Measurements from ENCODE around the gene VGLL4.
"Not testable (repeated sequence)": the region's sequence is repeated elsewhere in the genome, so short reads cannot be mapped to it uniquely, and the experiment has no call there.

VGLL4 gene

GRCh38 chr3:11522398-11522715 is 121.4 kb downstream of the VGLL4 start:
- no peak for DNase-seq (ENCODE audit: extremely low read depth, low read depth)
- TF ChIP-seq CTCF (IDR thresholded peaks at IDR 0.05; ENCODE audit: low read depth, low read length), result no peak

GRCh38 chr3:11521167-11521566 is 122.5 kb downstream of the VGLL4 start:
- no peak for DNase-seq (ENCODE audit: extremely low read depth, low read depth)
- no peak for TF ChIP-seq CTCF (IDR thresholded peaks at IDR 0.05; ENCODE audit: low read depth, low read length)

GRCh38 chr3:11517601-11518000 is 126.1 kb downstream of the VGLL4 start:
- no peak for TF ChIP-seq CTCF (IDR thresholded peaks at IDR 0.05; ENCODE audit: low read depth, low read length)

GRCh38 chr3:11514191-11514821 is 129.4 kb downstream of the VGLL4 start:
- no peak for TF ChIP-seq CTCF (IDR thresholded peaks at IDR 0.05; ENCODE audit: low read depth, low read length)
- no peak for DNase-seq (ENCODE audit: extremely low read depth, low read depth)

More at GRCh38 chr3:11517601-11518000, 126.1 kb downstream of the VGLL4 start:
- no peak for DNase-seq (ENCODE audit: extremely low read depth, low read depth)

DNA sequence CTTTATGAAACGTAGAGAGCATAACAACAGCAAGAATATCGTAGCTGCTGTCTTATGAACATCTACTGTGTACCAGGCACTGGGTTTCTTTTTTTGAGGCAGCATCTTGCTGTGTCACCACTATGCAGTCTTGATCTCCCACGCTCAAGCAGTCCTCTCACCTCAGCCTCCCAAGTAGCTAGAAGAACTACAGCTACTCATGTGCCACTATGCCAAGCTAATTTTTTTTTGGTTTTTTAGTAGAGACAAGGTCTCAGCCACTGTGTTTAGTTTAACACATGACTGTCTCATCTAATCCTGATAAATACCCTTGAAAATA is 129.9 kb downstream of the VGLL4 start:
- TF ChIP-seq CTCF (IDR thresholded peaks at IDR 0.05; ENCODE audit: low read depth, low read length), result no peak
- no peak for DNase-seq (ENCODE audit: extremely low read depth, low read depth)

DNA sequence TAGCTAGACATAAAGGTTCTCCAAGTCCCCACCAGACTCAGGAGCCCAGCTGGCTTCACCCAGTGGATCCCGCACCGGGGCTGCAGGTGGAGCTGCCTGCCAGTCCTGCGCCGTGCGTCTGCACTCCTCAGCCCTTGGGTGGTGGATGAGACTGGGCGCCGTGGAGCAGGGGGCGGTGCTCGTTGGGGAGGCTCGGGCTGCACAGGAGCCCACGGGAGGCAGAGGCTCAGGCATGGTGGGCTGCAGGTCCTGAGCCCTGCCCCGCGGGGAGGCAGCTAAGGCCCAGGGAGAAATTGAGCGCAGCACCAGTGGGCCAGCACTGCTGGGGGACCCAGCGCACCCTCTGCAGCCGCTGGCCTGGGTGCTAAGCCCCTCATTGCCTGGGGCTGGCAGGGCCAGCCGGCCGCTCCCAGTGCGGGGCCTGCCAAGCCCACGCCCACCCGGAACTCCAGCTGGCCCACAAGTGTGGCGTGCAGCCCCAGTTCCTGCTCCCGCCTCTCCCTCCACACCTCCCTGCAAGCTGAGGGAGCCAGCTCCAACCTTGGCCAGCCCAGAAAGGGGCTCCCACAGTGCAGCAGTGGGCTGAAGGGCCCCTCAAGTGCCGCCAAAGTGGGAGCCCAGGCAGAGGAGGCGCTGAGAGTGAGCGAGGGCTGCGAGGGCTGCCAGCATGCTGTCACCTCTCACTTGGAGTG is 130.4 kb downstream of the VGLL4 start:
- DNase-seq (ENCODE audit: extremely low read depth, low read depth), result not testable (repeated sequence)

DNA sequence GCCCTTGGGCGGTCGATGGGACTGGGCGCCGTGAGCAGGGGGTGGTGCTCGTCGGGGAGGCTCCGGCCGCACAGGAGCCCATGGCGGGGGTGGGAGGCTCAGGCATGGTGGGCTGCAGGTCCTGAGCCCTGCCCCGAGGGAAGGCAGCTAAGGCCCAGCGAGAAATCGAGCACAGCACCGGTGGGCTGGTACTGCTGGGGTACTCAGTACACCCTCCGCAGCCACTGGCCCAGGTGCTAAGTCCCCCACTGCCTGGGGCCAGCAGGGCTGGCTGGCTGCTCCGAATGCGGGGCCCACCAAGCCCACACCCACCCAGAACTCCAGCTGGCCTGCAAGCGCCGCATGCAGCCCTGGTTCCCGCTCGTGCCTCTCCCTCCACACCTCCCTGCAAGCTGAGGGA is 132.1 kb downstream of the VGLL4 start:
- not testable (repeated sequence) for DNase-seq (ENCODE audit: extremely low read depth, low read depth)

DNA sequence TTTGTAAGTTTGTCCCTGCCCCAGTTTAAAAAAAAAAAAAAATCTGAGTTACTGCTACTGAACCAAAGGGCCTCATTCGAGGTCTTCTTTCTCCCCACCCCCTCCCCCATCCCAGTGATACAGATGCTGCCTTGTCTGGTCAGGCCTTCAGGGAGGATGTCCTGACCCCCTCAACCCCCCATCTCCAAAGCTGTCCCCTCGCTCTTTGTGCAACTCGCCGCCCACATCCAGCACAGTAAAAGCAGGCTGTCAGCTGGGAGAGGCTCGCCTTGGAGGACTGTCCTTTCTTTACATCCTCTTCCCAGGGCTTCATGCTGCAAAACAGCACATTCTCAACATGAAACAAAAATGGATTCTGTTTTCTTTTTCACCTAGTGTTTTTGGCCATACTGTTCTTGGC is 133.4 kb downstream of the VGLL4 start:
- no peak for DNase-seq (ENCODE audit: extremely low read depth, low read depth)
- no peak for TF ChIP-seq CTCF (IDR thresholded peaks at IDR 0.05; ENCODE audit: low read depth, low read length)

All from AG09319 (cell line).